Measurements from ENCODE around the gene ARHGAP15.

Gene ARHGAP15

GRCh38 chr2:143807671-143808070 is 678.5 kb downstream of the ARHGAP15 start:
- no peak for FAIRE-seq
- no peak for DNase-seq (ENCODE audit: insufficient read length, low spot score)

GRCh38 chr2:143808166-143808565 is 678.9 kb downstream of the ARHGAP15 start:
- TF ChIP-seq CTCF (IDR thresholded peaks at IDR 0.05; ENCODE audit: insufficient read depth, missing control alignments), result no peak
- DNase-seq (ENCODE audit: insufficient read length, low spot score) (no peak), FAIRE-seq (no peak)

More at GRCh38 chr2:143807671-143808070, 678.5 kb downstream of the ARHGAP15 start:
- no peak for TF ChIP-seq CTCF (IDR thresholded peaks at IDR 0.05; ENCODE audit: insufficient read depth, missing control alignments)

GRCh38 chr2:143815082-143815481 is 685.9 kb downstream of the ARHGAP15 start:
- DNase-seq (ENCODE audit: insufficient read length, low spot score) (no peak), FAIRE-seq (no peak)
- no peak for TF ChIP-seq CTCF (IDR thresholded peaks at IDR 0.05; ENCODE audit: insufficient read depth, missing control alignments)

- no peak for TF ChIP-seq CTCF (IDR thresholded peaks at IDR 0.05; ENCODE audit: insufficient read depth, missing control alignments)
- FAIRE-seq, result no peak
- DNase-seq (ENCODE audit: insufficient read length, low spot score), result no peak
Measured at GRCh38 chr2:143816916-143817315, 687.7 kb downstream of the ARHGAP15 start.
